PC-3 (cell line): ENCODE measurements around the gene PGBD2.

ENCODE experiments used
- CTCF ChIP-seq: fragments of 300-600 bp; sonication (generic); conservative IDR thresholded peaks from 2 replicates; pipeline ENCODE4 v1.5.1; 2017; ENCODE audit warnings: antibody characterized with exemption, low read depth, mild to moderate bottlenecking, low read length
- EZH2 ChIP-seq: fragments of 300-600 bp; sonication (generic); IDR thresholded peaks from one replicate; pipeline ENCODE4 v1.6.1; 2017; ENCODE audit warnings: antibody characterized with exemption, mild to moderate bottlenecking, low read length; ENCODE audit not compliant: unreplicated experiment

- no peak for TF ChIP-seq CTCF
- no peak for TF ChIP-seq EZH2
These were observed 48.8 kb upstream of the PGBD2 start for GRCh38 chr1:248857201-248857600.
